BJ (cell line): ENCODE data around the gene KIF5A. TPM values are rescaled to one million over a fixed set of nuclear protein-coding genes. Genes with fewer than 3 reads are reported as not detected.

Source experiments
- CTCF ChIA-PET: fragments of 350-600 bp; formaldehyde crosslinking; extraction: SDS; loops from one replicate; lab custom pipeline; 2021; ENCODE audit warnings: antibody characterized with exemption, inconsistent platforms; lab: Yijun Ruan, JAX
- POLR2A ChIA-PET: fragments of 300-600 bp; sonication (Branson Sonifier 250); formaldehyde crosslinking; extraction: SDS; loops from one replicate; lab custom pipeline; 2021; ENCODE audit warnings: antibody characterized with exemption; lab: Charles Lee
- DNase-seq: peaks from one replicate; pipeline ENCODE4 v3.0.0-alpha.2; 2011; ENCODE audit warnings: low read depth
- H3K27me3 ChIP-seq: 2 replicates; pipeline ENCODE4 v1.6.0; 2011; ENCODE audit warnings: low read length; ENCODE audit not compliant: control insufficient read depth, insufficient read depth
- H3K36me3 ChIP-seq: 2 replicates; pipeline ENCODE4 v1.5.1; 2011; ENCODE audit warnings: low read length; ENCODE audit not compliant: control insufficient read depth, insufficient read depth
- H3K4me3 ChIP-seq: 2 replicates; pipeline ENCODE4 v1.5.1; 2011; ENCODE audit warnings: low read depth, mild to moderate bottlenecking, control low read depth, low read length
- polyA plus RNA-seq: library from polyadenylated mRNA; depleted of rRNA; stranded (reverse); fragments of >200 nt; gene quantifications from 2 replicates; pipeline ENCODE4 v1.2.3, GENCODE V29; 2011
- TF ChIP-seq, protein P1 (sequence below): IDR thresholded peaks from 2 replicates; pipeline ENCODE4 v1.5.1; 2011; ENCODE audit warnings: low read depth, mild to moderate bottlenecking, control low read depth, inconsistent platforms, low read length, moderate library complexity; ENCODE audit not compliant: insufficient read depth

Gene KIF5A
- polyA plus RNA-seq, 1 experiment: 0.64 TPM

DNA sequence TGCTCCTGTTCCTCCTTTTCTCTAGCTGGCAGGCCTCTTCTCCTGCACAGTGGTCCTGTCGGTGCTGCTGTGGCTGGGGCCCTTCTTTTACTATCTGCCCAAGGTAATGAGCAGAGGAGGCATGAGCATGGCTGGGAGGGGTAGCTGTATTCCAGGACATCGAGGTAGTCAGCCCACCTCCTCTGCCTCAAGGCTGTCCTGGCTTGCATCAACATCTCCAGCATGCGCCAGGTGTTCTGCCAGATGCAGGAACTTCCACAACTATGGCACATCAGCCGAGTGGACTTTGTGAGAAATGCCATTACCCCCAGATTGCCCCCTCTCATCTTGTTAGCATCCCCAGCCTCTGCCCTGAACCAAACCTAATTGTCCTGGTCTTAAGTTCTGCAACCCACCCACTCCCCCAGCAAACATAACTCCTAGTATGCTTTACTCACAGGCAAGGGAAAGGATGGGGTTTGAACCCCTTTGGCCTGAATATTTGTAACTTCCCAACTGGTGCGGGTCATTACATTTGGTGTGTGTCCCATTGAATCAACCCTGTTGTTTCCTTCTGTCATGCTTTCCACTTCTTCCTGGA is 74.1 kb downstream of the KIF5A start:
- H3K27me3 ChIP-seq: peaks cover 38% of the 10 kb centered on the region
- ChIA-PET POLR2A (no interaction called here), CTCF (interaction anchor here (1.2 to 17.5 kb wide), 3 partner anchors 9 to 42 kb away, joined by 6 to 257 read pairs (median 8); partner anchors contain the start of genes B4GALNT1 and PIP4K2C)

DNA sequence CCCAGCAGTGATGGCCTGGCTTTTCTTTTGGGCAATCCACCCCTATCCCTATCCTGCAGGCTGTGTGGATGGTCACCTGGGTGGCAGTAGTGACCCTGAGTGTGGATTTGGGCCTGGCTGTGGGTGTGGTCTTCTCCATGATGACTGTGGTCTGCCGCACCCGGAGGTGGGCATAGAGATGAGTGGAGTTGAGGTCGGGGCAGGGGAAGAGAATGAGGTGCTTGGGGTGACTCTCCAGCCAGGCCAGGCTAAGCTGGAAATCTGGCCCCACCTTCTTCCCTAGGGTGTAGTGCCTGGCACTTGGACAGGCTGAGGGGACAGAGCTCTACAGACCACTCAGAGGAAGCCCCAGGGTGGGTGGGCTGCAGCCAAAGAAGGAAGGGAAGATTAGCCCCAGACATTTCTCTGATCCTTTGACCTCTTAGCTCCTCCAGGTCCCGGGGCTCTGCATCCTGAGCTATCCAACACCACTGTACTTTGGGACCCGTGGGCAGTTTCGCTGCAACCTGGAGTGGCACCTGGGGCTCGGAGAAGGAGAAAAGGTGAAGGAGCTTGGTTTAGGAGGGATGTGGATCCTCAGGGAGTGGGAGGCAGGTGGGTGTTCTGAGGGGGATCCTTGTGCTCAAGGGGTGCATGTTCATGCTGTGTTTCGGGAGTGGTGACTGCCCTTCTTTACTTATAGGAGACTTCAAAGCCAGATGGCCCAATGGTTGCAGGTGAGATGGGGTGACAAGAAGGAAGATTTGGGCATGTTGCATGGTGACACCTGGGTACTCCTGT is 74.8 kb downstream of the KIF5A start:
- H3K4me3 ChIP-seq: no peak overlapping the region
- peaks cover 38% of the 10 kb centered on the region for H3K27me3 ChIP-seq
- TF ChIP-seq, protein P1, sequence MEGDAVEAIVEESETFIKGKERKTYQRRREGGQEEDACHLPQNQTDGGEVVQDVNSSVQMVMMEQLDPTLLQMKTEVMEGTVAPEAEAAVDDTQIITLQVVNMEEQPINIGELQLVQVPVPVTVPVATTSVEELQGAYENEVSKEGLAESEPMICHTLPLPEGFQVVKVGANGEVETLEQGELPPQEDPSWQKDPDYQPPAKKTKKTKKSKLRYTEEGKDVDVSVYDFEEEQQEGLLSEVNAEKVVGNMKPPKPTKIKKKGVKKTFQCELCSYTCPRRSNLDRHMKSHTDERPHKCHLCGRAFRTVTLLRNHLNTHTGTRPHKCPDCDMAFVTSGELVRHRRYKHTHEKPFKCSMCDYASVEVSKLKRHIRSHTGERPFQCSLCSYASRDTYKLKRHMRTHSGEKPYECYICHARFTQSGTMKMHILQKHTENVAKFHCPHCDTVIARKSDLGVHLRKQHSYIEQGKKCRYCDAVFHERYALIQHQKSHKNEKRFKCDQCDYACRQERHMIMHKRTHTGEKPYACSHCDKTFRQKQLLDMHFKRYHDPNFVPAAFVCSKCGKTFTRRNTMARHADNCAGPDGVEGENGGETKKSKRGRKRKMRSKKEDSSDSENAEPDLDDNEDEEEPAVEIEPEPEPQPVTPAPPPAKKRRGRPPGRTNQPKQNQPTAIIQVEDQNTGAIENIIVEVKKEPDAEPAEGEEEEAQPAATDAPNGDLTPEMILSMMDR: no peak
- ChIA-PET CTCF (interaction anchor here (1.2 to 17.5 kb wide), 4 partner anchors 8 to 69 kb away, joined by 3 to 257 read pairs (median 7); partner anchors contain the start of genes B4GALNT1, OS9 and PIP4K2C), POLR2A (no interaction called here)
- no peaks in the 10 kb centered on the region for H3K36me3 ChIP-seq
- DNase-seq: no peak

More for the DNA sequence above, 74.1 kb downstream of the KIF5A start:
- Histone ChIP-seq H3K4me3 (no peak overlapping the region), H3K36me3 (no peaks in the 10 kb centered on the region)
- TF ChIP-seq, protein P1: no peak
- DNase-seq: no peak

DNA sequence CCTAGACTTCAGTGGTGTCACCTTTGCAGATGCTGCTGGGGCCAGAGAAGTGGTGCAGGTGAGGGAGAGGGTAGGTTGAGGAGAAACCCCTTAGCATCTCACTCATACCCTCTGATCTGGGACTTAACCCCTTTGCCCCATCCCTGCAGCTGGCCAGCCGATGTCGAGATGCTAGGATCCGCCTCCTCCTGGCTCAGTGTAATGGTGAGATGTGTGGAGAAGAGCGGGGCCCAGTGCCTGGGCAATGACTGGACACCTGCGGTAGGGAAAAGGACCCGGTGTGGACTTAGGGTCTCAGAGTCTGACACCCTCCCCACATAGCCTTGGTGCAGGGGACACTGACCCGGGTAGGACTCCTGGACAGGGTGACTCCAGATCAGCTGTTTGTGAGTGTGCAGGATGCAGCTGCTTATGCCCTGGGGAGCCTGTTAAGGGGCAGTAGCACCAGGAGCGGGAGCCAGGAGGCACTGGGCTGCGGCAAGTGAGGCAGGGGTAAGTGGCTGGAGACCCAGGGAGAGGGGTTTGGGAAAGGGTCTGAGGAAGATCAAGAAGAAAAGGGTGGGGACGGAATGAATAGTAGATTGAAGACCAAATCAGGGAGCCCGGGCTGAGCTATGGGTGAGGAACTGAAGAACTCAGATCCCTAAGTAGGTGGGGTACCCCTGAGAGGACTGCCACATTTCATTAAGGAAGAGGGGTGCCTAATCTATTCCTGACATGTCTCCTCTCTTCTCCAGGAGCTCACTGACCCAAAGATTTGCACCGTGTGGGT is 75.6 kb downstream of the KIF5A start:
- no peak for DNase-seq
- no peak overlapping the region for H3K4me3 ChIP-seq
- peaks cover 33% of the 10 kb centered on the region for H3K27me3 ChIP-seq
- TF ChIP-seq, protein P1: no peak
- POLR2A ChIA-PET: no interaction called here
- no peaks in the 10 kb centered on the region for H3K36me3 ChIP-seq
- CTCF ChIA-PET: interaction anchor here (0.8 to 17.5 kb wide), 5 partner anchors 9 to 68 kb away, joined by 3 to 257 read pairs (median 6); partner anchors contain the start of genes OS9 and PIP4K2C

DNA sequence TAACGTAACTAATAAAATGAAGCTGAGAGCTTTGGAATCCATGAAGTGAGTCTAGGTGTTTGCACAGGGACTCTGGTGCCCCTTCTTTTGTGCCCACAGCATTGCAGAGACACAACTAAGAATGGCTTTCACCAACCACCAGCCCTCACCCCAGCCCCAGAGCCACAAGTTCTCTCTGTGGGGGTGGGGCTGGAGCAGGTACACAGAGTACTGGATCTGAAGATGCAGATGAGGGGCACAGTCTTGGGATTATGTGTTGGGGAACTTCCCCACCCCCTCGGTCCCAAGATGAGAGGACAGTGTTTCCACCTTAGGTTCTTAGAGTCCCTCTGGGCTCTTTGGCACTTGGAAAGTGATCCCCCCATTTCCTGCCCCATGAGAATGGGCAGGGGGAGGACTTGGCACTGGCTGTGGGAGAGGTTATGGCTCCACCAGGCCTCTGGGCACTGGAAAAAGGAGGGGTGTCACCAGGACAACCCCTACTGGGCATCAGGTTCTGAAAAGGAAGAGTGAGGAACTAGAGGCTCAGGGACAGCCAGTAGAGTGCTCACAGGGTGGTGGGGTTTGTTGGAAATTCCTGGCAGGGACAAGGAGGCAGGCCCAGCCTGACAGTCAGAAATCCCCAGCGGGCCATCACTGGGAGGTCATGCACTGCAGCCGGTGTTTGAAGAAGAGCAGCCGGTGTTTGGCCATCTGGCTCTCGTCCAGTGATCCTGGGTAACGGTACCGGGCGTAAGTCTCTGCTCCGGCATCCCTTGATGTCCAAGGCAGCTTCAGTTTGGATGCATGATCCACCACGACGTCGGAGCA is 76.5 kb downstream of the KIF5A start:
- DNase-seq: no peak
- ChIA-PET CTCF (interaction anchor here (0.8 to 17.5 kb wide), 3 partner anchors 8 to 44 kb away, joined by 3 to 257 read pairs (median 7); no protein-coding TSS in a partner anchor), POLR2A (no interaction called here)
- Histone ChIP-seq H3K27me3 (peaks cover 29% of the 10 kb centered on the region), H3K36me3 (no peaks in the 10 kb centered on the region), H3K4me3 (no peak overlapping the region)
- TF ChIP-seq, protein P1: no peak
